ENCODE data around the gene NSFL1C. TPM values are rescaled to one million over a fixed set of nuclear protein-coding genes. Genes with fewer than 3 reads are reported as not detected.

Gene NSFL1C
- total and polyA plus RNA-seq, 4 experiments from 2014 or later, result 57.5 to 105 (median 71.6) TPM

DNA sequence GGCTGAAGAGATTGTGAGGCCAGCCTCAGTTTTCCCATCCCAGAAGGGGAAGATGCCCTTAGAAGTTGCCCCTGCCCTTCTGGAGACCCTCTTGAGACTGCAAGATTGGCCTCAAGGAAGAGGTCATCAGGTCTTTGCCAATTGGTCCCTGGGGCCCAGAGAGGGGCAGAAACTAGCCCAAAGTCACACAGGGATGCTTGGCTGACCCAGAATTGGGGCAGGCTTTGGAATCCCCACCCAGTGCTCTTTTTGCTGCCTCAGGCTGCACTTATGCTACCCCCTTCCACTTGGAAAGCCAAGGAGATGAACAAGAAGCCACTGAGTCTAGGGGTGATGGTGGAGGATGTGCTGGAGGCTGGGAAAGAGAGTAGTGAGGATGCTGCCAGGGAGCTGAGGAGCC lies 48.9 kb downstream of the NSFL1C start:
- H3K4me3 ChIP-seq (ENCODE audit: low read length in 2 of 2), result no peak overlapping the region
- no peaks in the 10 kb centered on the region for H3K4me1 ChIP-seq (ENCODE audit: insufficient read depth, low read length)
- H3K36me3 Mint-ChIP-seq, result peaks cover 4 to 9% of the 10 kb centered on the region in 2 donors
- no peak overlapping the region for H3K27ac ChIP-seq (ENCODE audit: low read depth, low read length)
- no peak overlapping the region for H3K27ac Mint-ChIP-seq
- no peaks in the 10 kb centered on the region for H3K27me3 ChIP-seq (ENCODE audit: insufficient read depth, low read length)
- H3K4me3 Mint-ChIP-seq, result no peak overlapping the region
- no peaks in the 10 kb centered on the region for H3K36me3 ChIP-seq (ENCODE audit: insufficient read depth, low read length)
- peaks cover 2% of the 10 kb centered on the region in 4 donors for H3K4me1 Mint-ChIP-seq
- H3K9me3 ChIP-seq (ENCODE audit: control insufficient read depth in 1 of 2, low read length in 2 of 2), result peaks cover 0 to 4% of the 10 kb centered on the region in 2 donors
- H3K27me3 Mint-ChIP-seq, result peaks cover 2% of the 10 kb centered on the region in 2 donors
- intact Hi-C loops (cut with micrococcal nuclease), result no loop called here
- H3K9me3 Mint-ChIP-seq, result peaks cover 3 to 49% (median 34%) of the 10 kb centered on the region in 8 donors
- POLR2A ChIA-PET (ENCODE audit: partially characterized antibody), result no interaction called here
- no peak for DNase-seq
- CTCF ChIA-PET (ENCODE audit: partially characterized antibody), result no interaction called here

DNA sequence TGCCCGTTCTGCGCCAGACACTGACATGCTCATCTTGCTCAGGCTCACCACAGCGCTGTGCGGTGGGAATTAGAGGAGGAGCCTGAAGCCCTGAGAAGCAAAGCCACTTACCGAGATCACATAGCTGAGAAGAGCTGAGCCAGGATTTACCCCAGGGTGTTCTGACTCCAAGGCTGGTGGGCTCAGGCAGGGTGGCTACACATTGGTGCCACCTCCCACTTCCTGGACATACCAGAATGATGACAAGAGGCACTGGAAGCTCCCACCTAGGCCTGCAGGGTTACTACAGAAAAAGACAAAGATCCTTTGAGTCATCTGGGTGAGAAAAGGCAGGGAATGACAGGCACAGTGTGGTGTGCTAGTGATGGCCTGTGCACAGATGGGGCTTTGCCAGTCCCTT lies 49.4 kb downstream of the NSFL1C start:
- H3K27ac Mint-ChIP-seq, result no peak overlapping the region
- H3K27me3 Mint-ChIP-seq, result peaks cover 2% of the 10 kb centered on the region in 2 donors
- POLR2A ChIA-PET (ENCODE audit: partially characterized antibody), result no interaction called here
- Histone ChIP-seq H3K9me3 (ENCODE audit: control insufficient read depth in 1 of 2, low read length in 2 of 2) (peaks cover 0 to 4% of the 10 kb centered on the region in 2 donors), H3K36me3 (ENCODE audit: insufficient read depth, low read length) (no peaks in the 10 kb centered on the region), H3K4me1 (ENCODE audit: insufficient read depth, low read length) (no peaks in the 10 kb centered on the region), H3K27me3 (ENCODE audit: insufficient read depth, low read length) (no peaks in the 10 kb centered on the region), H3K27ac (ENCODE audit: low read depth, low read length) (no peak overlapping the region), H3K4me3 (ENCODE audit: low read length in 2 of 2) (no peak overlapping the region)
- H3K4me1 Mint-ChIP-seq, result no peaks in the 10 kb centered on the region
- peaks cover 3 to 45% (median 34%) of the 10 kb centered on the region in 8 donors for H3K9me3 Mint-ChIP-seq
- intact Hi-C loops (cut with micrococcal nuclease), result no loop called here
- H3K36me3 Mint-ChIP-seq, result peaks cover 4 to 9% of the 10 kb centered on the region in 2 donors
- H3K4me3 Mint-ChIP-seq, result no peak overlapping the region
- no peak for DNase-seq
- CTCF ChIA-PET (ENCODE audit: partially characterized antibody), result no interaction called here

DNA sequence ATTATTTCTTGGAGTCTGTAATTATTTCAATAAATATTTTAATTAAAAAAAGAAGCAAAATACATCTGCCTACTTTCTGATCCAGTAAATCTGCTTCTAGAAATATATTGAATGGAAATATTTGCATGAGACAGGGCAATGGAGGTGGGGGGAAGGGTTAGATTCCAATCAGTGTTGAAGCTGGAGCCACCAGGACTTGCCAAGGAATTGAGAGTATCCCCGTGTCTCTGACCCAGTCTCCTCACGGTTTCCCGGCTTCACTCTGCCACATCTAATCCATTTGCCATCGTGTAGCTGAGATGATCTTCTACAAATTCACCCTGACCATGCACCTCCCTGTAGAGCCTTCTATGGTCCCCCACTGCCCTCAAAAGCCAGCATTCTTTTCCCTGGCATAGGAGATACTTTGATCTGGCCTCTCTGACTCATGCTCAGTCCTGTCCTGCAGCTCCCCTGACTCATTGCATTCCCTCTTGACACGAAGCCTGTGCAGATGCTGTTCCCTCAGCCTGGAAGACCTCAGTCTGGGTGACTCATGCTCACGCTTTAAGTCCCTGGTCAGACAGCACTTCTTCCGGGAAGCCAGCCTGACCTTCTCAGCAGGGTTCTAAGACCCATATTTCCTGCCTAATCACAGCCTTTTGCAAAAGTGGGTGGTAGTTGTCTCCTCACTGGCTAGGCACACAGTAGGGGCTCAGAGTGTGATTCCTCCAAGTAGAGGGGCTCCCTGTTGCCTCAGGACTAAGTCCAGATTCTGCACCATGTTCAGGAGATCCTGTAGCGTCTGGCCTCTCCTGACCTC lies 50.8 kb downstream of the NSFL1C start:
- peaks cover 2 to 3% of the 10 kb centered on the region in 2 donors for H3K27me3 Mint-ChIP-seq
- POLR2A ChIA-PET (ENCODE audit: partially characterized antibody), result no interaction called here
- H3K4me1 Mint-ChIP-seq, result no peaks in the 10 kb centered on the region
- intact Hi-C loops (cut with micrococcal nuclease), result no loop called here
- DNase-seq, result no peak
- CTCF ChIA-PET (ENCODE audit: partially characterized antibody), result no interaction called here
- H3K27ac Mint-ChIP-seq, result peak overlapping the region in 1 of 7 donors; percentile 19
- Histone ChIP-seq H3K4me3 (ENCODE audit: low read length in 2 of 2) (no peak overlapping the region), H3K27me3 (ENCODE audit: insufficient read depth, low read length) (no peaks in the 10 kb centered on the region), H3K9me3 (ENCODE audit: control insufficient read depth in 1 of 2, low read length in 2 of 2) (peaks cover 0 to 2% of the 10 kb centered on the region in 2 donors), H3K36me3 (ENCODE audit: insufficient read depth, low read length) (no peaks in the 10 kb centered on the region), H3K27ac (ENCODE audit: low read depth, low read length) (no peak overlapping the region), H3K4me1 (ENCODE audit: insufficient read depth, low read length) (no peaks in the 10 kb centered on the region)
- H3K4me3 Mint-ChIP-seq, result no peak overlapping the region
- peaks cover 3 to 34% (median 25%) of the 10 kb centered on the region in 8 donors for H3K9me3 Mint-ChIP-seq
- H3K36me3 Mint-ChIP-seq, result peaks cover 4 to 7% of the 10 kb centered on the region in 2 donors

DNA sequence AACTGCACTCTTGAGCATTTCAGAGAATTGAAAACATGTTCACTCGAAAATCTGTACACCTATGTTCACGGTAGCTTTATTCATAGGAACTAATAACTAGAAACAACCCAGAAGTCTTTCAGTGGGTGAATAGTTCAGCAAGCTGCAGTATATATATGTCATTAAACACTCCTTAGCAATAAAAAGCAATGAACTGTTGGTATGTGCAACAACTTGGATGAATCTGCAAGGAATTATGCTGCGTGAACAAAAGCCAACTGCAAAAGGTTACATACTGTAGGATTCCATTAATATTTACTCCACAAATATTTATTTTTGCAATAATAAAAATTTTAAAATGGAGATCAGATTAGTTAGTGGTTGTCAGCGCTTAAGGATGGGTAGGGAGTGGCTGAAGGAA lies 51.7 kb downstream of the NSFL1C start:
- Histone ChIP-seq H3K9me3 (ENCODE audit: control insufficient read depth in 1 of 2, low read length in 2 of 2) (no peaks in the 10 kb centered on the region), H3K4me3 (ENCODE audit: low read length in 2 of 2) (no peak overlapping the region), H3K4me1 (ENCODE audit: insufficient read depth, low read length) (no peaks in the 10 kb centered on the region), H3K27ac (ENCODE audit: low read depth, low read length) (no peak overlapping the region), H3K36me3 (ENCODE audit: insufficient read depth, low read length) (no peaks in the 10 kb centered on the region), H3K27me3 (ENCODE audit: insufficient read depth, low read length) (no peaks in the 10 kb centered on the region)
- H3K36me3 Mint-ChIP-seq, result peaks cover 4 to 7% of the 10 kb centered on the region in 2 donors
- intact Hi-C loops (cut with micrococcal nuclease), result no loop called here
- no peak overlapping the region for H3K4me3 Mint-ChIP-seq
- POLR2A ChIA-PET (ENCODE audit: partially characterized antibody), result no interaction called here
- H3K4me1 Mint-ChIP-seq, result no peaks in the 10 kb centered on the region
- no peak for DNase-seq
- peaks cover 3 to 25% (median 16%) of the 10 kb centered on the region in 8 donors for H3K9me3 Mint-ChIP-seq
- H3K27me3 Mint-ChIP-seq, result peaks cover 4 to 5% of the 10 kb centered on the region in 2 donors
- H3K27ac Mint-ChIP-seq, result no peak overlapping the region
- CTCF ChIA-PET (ENCODE audit: partially characterized antibody), result no interaction called here

DNA sequence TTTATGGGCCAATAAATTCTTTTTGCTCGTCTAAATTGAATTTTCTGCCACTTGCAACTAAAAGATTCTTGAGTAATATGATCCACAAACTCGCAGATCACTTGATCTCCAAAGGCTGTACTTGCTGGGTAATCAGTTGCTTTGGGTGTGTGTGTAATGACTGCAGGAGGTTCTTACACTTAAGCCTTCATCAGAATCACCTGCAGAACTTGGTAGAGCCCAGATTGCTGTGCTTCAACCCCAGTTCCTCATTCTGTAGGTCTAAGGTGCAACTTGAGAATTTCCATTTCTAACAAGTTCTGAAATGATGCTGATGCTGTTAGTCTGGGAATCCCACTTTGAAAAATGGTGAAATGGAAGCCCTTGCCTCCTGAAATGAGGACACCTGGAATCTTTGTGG lies 60.8 kb downstream of the NSFL1C start:
- H3K27me3 ChIP-seq (ENCODE audit: insufficient read depth, low read length), result no peaks in the 10 kb centered on the region
- H3K4me1 Mint-ChIP-seq, result peaks cover 8 to 15% (median 9%) of the 10 kb centered on the region in 4 donors
- peaks cover 2 to 6% of the 10 kb centered on the region in 2 donors for H3K27me3 Mint-ChIP-seq
- no peak for DNase-seq
- POLR2A ChIA-PET (ENCODE audit: partially characterized antibody), result no interaction called here
- H3K4me1 ChIP-seq (ENCODE audit: insufficient read depth, low read length), result peaks cover 8% of the 10 kb centered on the region
- intact Hi-C loops (cut with micrococcal nuclease), result no loop called here
- CTCF ChIA-PET (ENCODE audit: partially characterized antibody), result no interaction called here
- H3K27ac ChIP-seq (ENCODE audit: low read depth, low read length), result no peak overlapping the region
- peaks cover 0 to 8% of the 10 kb centered on the region in 2 donors for H3K36me3 Mint-ChIP-seq
- no peaks in the 10 kb centered on the region for H3K9me3 ChIP-seq (ENCODE audit: control insufficient read depth in 1 of 2, low read length in 2 of 2)
- no peaks in the 10 kb centered on the region for H3K36me3 ChIP-seq (ENCODE audit: insufficient read depth, low read length)
- H3K4me3 Mint-ChIP-seq, result no peak overlapping the region
- H3K4me3 ChIP-seq (ENCODE audit: low read length in 2 of 2), result no peak overlapping the region
- H3K27ac Mint-ChIP-seq, result no peak overlapping the region
- peaks cover 0 to 13% (median 6%) of the 10 kb centered on the region in 8 donors for H3K9me3 Mint-ChIP-seq

DNA sequence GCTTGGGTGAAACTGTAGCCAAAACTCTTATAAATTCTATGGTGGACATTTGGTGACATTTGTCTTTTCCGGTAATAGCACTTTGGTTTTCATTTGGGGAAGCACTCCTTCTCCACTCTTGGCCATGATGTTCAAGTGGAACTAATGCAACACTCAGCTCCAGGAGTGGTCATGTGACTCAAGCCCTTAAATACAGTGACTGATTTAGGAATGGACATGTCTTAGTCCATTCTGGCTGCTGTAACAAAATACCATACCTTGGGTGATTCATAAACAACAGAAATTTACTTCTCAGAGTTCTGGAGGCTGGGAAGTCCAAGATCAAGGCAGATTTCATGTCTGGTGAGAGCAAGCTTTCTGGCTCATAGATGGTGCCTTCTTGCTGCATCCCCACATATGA lies 63.0 kb downstream of the NSFL1C start:
- H3K27me3 Mint-ChIP-seq, result peaks cover 0 to 4% of the 10 kb centered on the region in 2 donors
- Histone ChIP-seq H3K36me3 (ENCODE audit: insufficient read depth, low read length) (no peaks in the 10 kb centered on the region), H3K27me3 (ENCODE audit: insufficient read depth, low read length) (no peaks in the 10 kb centered on the region), H3K9me3 (ENCODE audit: control insufficient read depth in 1 of 2, low read length in 2 of 2) (no peaks in the 10 kb centered on the region), H3K4me3 (ENCODE audit: low read length in 2 of 2) (no peak overlapping the region), H3K4me1 (ENCODE audit: insufficient read depth, low read length) (peaks cover 8% of the 10 kb centered on the region), H3K27ac (ENCODE audit: low read depth, low read length) (no peak overlapping the region)
- CTCF ChIA-PET (ENCODE audit: partially characterized antibody), result no interaction called here
- no peak overlapping the region for H3K27ac Mint-ChIP-seq
- H3K4me1 Mint-ChIP-seq, result peaks cover 8 to 19% (median 9%) of the 10 kb centered on the region in 4 donors
- intact Hi-C loops (cut with micrococcal nuclease), result no loop called here
- peaks cover 0 to 13% (median 7%) of the 10 kb centered on the region in 8 donors for H3K9me3 Mint-ChIP-seq
- H3K4me3 Mint-ChIP-seq, result no peak overlapping the region
- POLR2A ChIA-PET (ENCODE audit: partially characterized antibody), result no interaction called here
- peaks cover 0 to 8% of the 10 kb centered on the region in 2 donors for H3K36me3 Mint-ChIP-seq
- no peak for DNase-seq

DNA sequence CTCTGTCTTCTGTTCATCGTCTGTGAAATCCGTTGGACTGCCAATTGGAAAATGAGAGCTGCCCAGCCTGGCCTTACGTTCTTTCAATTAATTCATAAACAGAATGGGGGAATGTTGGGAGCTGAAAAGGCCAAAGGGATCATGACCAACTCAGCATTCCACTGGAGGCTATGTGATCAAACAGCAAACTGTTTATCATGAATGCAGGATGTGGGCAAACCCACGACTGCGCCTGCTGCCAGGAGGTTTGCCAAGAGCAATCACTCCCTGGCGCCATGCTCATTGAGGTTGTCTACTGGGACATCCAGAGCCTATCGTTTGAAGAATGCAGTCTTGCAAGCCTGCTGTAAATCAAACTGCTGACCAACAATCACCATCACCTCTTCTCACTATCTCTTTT lies 64.5 kb downstream of the NSFL1C start:
- DNase-seq, result no peak
- H3K27me3 ChIP-seq (ENCODE audit: insufficient read depth, low read length), result no peaks in the 10 kb centered on the region
- H3K36me3 Mint-ChIP-seq, result peaks cover 0 to 8% of the 10 kb centered on the region in 2 donors
- no peaks in the 10 kb centered on the region for H3K36me3 ChIP-seq (ENCODE audit: insufficient read depth, low read length)
- peak overlapping the region in 3 of 8 donors; percentile 3 to 56 (median 10) for H3K4me3 Mint-ChIP-seq
- peaks cover 8 to 21% (median 11%) of the 10 kb centered on the region in 4 donors for H3K4me1 Mint-ChIP-seq
- H3K27ac Mint-ChIP-seq, result peak overlapping the region in 1 of 7 donors; percentile 38
- intact Hi-C loops (cut with micrococcal nuclease), result no loop called here
- no peaks in the 10 kb centered on the region for H3K9me3 ChIP-seq (ENCODE audit: control insufficient read depth in 1 of 2, low read length in 2 of 2)
- POLR2A ChIA-PET (ENCODE audit: partially characterized antibody), result no interaction called here
- H3K27me3 Mint-ChIP-seq, result no peaks in the 10 kb centered on the region
- no peak overlapping the region for H3K27ac ChIP-seq (ENCODE audit: low read depth, low read length)
- no peak overlapping the region for H3K4me3 ChIP-seq (ENCODE audit: low read length in 2 of 2)
- CTCF ChIA-PET (ENCODE audit: partially characterized antibody), result interaction anchor here (1.3 kb wide), 1 partner anchor 18 kb away, joined by 4 read pairs; no protein-coding TSS in a partner anchor
- peaks cover 8% of the 10 kb centered on the region for H3K4me1 ChIP-seq (ENCODE audit: insufficient read depth, low read length)
- H3K9me3 Mint-ChIP-seq, result peaks cover 0 to 15% (median 8%) of the 10 kb centered on the region in 8 donors
